GM21367 (cell line): ENCODE measurements around the gene RPL39.
"Not testable (repeated sequence)": the region's sequence is repeated elsewhere in the genome, so short reads cannot be mapped to it uniquely, and the experiment has no call there.

ENCODE experiments used
- ATAC-seq: cut with Tn5 transposase; IDR thresholded peaks from one replicate; pipeline ENCODE4 v1.9.1; 2021; ENCODE audit not compliant: unreplicated experiment

RPL39 gene

DNA sequence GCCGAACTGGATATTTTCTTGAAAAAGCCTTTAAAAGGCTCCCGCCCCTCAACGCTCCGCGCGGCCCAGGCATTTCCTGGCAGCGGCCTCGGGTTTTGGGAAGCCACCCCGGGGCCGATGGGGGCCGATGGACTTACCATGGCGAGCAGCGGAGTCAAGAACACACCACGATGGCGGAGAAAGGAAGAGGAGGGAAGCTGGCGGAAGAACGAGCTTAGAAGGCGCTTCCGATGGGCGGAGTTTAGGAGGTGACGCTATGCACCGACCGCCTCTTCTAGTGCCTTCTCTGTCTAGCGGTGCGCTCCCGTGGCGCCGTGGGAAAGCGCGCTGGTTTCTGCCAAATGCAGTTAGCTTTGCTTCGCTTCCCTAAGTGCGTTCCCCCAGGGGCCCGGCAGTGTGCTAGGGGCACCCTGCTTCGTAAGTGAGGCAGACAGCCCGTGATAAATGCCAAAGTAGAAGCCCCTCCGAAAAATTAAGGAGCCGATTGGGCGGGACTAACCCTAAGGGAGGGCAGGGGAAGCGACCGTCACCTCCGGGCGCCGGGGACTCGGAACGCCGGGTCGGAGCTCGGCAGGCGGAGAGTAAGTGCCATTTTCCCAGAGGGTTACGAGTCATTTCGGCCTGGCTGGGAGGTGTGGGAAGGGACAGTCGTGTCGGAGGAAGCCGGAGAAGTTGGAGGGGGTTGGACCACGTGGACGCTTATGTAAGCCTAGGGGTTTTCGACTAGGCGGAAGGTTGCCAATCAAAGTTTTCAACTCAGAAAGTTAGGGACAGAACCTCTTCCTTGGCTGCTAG is at the start of gene RPL39:
RPL39 (minus strand) TSS at position 194 of the 795 bp plus-strand sequence; CDS start at position 140, 54 bp downstream.
- peak; percentile 92 for ATAC-seq

GRCh38 chrX:119833905-119834304 is 42.5 kb upstream of the RPL39 start:
- ATAC-seq, result no peak

- no peak for ATAC-seq
Observed at GRCh38 chrX:119828446-119828845, 37.0 kb upstream of the RPL39 start.

DNA sequence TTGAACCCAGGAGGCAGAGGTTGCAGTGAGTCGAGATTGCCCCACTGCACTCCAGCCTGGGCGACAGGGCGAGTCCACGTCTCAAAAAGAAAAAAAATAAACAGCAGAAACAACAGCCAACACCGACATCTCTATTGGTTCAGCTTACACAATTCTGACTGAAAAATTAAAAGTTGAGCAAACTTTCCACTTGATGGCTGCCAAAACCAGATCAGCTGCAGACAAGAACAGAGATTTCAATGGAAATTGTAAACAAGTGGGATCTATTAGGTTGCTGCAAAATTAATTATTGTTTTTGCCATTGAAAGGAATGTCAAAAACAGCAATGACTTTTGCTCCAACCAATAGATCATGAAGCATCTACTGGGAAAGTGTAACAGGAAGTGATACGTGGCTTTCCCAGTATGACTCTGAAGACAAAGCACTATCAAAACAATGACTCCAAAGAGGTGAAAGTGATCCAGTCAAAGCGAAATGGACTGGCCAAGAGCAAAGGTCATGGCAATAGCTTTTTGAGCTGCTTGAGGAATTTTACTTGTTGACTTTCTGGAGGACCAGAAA is 35.0 kb upstream of the RPL39 start:
- no peak for ATAC-seq

GRCh38 chrX:119824221-119824620 is 32.8 kb upstream of the RPL39 start:
- ATAC-seq, result not testable (repeated sequence)

DNA sequence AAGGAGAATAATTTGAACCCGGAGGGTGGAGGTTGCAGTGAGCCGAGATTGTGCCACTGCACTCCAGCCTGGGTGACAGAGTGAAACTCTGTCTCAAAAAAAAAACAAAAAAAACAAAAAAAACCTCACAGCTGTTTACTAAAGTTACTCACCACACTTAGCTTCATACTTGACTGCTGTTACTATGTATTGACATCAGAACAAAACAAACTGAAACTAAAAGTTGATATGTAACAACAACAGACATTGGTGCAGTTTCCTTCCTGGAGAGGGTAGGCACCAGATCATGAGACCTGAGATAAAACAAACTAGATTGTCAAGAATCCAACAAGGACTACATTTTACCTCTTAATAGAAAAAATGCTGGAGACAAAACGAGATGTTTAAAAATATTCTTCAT is 30.3 kb upstream of the RPL39 start:
- peak; percentile 88 for ATAC-seq

- ATAC-seq, result no peak
Observed at GRCh38 chrX:119817130-119817690, 25.8 kb upstream of the RPL39 start.

- no peak for ATAC-seq
Observed at GRCh38 chrX:119816300-119816699, 24.9 kb upstream of the RPL39 start.

- no peak for ATAC-seq
Observed at GRCh38 chrX:119809185-119809666, 17.8 kb upstream of the RPL39 start.

DNA sequence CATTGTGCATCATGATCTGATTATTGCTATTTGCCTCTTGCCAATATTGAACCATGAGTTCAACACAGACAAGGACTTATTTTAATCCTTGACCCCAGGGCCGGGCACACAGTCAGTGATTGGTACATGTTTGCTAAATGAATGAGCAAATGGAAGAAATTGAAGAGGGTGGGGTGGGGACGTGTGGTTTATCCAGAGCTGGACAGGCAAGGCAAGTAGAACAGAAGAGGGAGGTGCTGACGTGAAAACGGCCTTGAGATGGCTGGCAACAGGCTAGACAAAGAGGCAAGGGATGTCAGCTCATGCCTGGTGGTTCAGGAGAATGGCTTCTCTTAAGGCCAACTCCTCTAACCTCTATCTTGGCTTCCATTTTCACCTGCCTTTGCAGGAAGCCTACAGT is 17.0 kb upstream of the RPL39 start:
- not testable (repeated sequence) for ATAC-seq

GRCh38 chrX:119802546-119802945 is 11.1 kb upstream of the RPL39 start:
- no peak for ATAC-seq

GRCh38 chrX:119801253-119802221 is 10.1 kb upstream of the RPL39 start:
- no peak for ATAC-seq

DNA sequence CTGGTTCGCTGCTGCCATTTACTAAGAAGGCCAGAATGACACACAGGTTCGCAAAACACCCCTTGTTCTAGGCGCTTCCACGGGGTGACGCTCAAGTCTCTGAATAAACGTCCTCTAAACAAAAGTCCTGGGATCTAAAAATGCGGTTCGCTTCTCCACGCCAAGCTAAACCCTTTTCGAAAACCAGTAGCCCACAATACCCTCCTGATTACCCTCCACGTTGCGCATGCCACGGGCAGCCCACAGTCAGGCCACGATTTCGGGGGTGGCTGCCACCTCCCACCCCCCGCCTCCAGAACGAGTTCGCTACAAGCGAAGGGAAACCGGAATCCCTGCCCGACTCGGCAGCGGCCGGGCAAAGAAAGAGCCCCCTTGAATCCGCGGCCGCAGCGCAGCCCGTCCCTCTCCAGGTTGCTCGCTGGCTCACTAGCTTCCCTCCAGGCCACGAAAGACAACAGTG is 423 bp downstream of the RPL39 start:
- peak; percentile 23 for ATAC-seq

GRCh38 chrX:119784747-119785446 is 6.5 kb downstream of the RPL39 start:
- ATAC-seq, result no peak

DNA sequence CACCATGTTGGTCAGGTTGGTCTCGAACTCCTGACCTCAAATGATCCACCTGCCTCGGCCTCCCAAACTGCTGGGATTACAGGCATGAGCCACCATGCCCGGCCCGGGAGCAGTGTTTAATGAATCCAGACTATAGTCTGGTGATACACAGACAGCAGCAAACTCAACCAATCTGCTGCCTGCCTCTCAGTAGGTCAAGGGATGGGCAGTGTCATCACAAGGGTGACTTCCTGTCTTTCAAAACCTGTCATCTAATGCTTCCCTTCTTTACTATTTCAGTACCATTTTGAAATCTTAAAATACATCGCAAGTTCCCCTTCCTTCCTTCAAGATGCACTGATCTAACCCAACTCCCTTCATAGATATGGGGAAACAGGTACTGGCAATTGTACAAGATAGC is 8.4 kb downstream of the RPL39 start:
- ATAC-seq, result no peak

GRCh38 chrX:119778829-119779228 is 12.6 kb downstream of the RPL39 start:
- ATAC-seq, result no peak

- ATAC-seq, result no peak
Observed at GRCh38 chrX:119775517-119776238, 15.8 kb downstream of the RPL39 start.

GRCh38 chrX:119769388-119769787 is 22.0 kb downstream of the RPL39 start:
- not testable (repeated sequence) for ATAC-seq

- not testable (repeated sequence) for ATAC-seq
Observed at GRCh38 chrX:119768436-119768835, 23.0 kb downstream of the RPL39 start.
